ENCODE data around the gene PPP1R2.

Gene PPP1R2

DNA sequence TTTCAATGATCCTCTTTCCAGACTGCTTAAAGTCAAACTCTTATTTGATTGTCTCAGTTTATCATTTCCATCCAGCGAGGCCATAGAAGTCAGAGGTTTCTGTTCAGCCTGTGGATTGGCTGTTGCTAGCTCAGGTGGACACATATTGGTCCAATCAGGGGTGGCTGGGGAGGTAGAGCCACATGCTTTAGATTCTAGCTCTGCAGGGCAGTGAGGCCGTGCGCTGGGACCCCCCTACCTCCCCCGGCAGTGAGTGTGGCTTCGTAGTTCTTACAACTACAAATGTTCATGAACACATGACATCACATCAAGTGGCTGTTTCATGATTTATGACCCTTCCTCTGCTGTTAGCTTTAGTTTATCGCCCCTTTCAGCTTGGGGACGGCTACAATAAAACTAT is 22.6 kb upstream of the PPP1R2 start:
- DNase-seq, result no peak

DNA sequence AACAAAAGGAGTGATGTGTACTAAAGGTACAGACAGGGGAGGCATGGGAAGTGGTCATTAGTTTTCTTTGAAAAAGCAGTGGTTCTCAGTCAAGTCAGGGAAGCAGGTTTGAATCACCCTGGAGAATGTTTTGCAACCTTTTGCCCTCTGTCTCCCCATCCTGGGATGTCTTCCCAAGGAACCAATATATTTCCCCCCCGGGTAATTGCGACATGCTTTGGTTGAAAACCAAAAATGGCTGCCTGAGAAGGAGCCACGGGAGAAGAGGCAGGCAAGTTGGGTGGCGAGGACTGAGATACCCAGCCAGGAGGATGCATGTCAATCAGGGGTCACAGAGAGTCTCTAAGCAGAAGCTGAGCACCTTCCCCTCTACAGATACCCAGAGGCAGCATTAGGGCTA is 20.2 kb upstream of the PPP1R2 start:
- no peak for DNase-seq

DNA sequence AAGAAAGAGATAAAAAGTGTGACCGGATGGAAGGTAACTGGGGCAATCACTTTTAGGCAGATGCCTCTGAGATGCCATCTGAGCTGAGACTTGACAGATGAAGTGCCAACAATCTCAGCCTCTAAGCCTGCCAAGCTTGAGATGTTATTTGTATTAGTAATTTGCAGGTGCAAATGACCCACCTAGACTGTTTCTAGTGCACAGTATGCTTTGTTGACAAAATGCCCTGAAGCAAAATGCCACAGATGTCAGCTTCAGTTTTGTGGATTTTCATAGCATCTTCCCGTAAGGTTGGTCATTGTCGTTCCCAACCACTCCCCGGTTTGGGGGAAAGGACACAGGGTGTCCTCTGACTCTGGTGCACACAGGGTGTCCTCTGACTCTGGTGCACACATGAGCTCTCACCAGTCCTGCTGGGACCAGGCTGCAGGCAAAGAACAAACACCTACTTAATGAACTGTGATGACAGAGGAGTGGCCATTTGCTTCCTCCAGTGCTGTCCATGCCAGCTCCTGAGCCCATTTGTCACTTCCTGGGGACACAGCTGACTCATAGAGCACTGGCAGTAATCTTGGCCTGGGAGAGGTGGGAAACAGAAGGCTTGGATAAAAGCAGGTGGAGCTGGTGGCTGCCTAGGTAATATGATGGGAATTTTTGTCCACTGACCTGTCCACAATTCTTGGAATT is 16.7 kb upstream of the PPP1R2 start:
- DNase-seq, result no peak

DNA sequence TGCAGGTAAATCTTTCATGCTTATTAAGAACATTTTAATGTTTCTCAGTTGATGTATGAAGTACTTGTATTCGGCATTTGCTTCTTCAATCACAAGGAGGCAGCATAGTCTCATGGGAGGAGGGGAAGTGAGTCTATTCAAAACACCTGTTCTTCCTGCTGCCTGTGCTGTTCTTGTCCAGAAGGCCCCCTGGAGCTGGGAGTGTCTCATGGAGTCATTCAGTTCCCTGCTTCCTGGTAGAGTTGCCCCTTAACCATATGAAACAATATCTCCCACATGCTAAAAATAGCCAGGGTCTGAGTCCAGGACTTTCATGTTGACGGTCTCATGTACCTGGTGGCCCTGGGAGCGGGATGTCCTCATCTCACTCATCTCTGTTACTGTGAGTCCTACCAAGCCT is 15.5 kb upstream of the PPP1R2 start:
- no peak for DNase-seq

DNA sequence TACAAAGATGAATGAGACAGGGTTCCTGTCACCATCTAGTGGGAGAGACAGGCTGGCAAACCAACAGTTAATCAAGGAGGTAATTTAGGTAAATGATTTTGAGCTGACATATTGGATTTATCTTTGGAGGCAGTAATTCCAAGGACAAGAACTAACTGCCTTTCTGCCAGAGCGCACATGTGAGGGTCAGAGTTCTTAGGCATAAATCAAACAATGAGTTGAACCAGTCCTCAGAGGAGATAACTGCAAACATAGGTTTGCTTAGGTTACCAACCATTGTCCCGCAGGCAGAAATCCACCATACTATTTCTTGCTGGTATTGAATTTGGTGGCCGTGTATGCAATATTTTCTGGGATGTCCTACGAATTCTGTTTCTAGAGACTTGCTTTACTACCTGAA is 14.2 kb upstream of the PPP1R2 start:
- no peak for DNase-seq

DNA sequence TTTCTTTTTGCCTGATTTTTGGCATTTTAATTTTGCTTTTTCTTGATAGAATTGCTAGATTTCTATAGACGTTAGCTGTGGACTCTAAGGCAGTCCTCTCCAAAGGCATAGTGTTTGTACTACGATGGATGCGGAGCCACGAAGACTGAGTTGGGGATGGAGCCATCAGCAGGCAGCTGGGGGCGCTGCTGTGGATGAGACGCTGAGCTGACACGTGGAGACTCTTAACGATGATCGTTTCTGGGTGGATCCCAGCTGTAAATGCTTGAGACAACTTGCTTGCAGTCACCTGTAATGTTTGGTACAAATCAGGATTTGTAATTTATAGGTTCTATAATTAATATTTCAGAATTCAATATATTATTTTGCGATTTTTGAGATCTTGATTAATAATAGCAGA is 13.3 kb upstream of the PPP1R2 start:
- DNase-seq, result no peak

DNA sequence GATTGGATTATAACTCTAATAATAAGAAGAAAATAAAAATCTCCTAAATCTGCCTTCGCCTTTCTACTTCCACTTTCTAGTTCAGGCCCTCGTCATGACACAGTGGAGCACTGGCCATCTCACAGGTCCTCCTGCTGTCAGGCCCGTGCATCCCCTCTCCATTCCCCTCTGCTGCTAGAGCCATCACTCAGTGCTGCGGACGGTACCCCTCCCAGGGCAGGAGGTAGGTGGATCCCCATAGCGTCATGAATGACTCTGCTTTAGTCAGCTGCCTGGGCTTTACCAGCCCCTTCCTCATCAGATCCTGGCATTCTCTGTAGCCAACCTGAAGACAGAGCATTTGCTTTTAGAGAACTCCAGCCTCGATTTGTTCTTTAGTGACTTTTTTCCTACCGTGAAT is 12.0 kb upstream of the PPP1R2 start:
- no peak for DNase-seq

DNA sequence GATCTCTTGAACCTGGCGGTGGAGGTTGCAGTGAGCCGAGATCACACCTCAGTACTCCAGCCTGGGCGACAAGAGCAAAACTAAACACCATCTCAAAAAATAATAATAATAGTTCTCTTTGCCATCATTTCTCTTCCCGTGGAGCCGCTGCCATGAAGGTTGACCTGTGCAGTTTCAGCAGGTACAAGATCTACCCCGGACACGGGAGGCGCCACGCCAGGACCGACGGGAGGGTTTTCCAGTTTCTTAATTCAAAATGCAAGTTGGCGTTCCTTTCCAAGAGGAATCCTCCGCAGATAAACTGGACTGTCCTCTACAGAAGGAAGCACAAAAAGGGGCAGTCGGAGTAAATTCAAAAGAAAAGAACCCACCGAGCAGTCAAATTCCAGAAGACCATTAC is 11.3 kb upstream of the PPP1R2 start:
- DNase-seq, result no peak

DNA sequence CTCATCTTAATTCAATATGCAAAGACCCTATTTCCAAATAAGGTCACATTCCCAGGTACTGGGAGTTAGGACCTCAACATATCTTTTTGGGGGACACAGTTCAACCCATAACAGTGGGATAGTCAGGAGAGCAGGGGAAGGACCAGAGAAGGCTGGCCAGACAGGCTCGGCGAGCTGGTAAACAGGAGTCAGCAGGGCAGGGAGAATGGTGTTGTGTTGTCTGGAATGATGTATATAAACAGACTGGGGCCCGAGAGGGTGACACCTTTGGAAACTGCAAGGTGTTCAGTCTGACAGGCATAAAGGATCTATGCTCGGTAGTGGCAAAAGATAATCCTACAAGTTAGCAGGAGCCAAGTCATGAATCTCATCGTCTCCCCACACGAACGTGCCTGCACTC is 10.1 kb upstream of the PPP1R2 start:
- no peak for DNase-seq

DNA sequence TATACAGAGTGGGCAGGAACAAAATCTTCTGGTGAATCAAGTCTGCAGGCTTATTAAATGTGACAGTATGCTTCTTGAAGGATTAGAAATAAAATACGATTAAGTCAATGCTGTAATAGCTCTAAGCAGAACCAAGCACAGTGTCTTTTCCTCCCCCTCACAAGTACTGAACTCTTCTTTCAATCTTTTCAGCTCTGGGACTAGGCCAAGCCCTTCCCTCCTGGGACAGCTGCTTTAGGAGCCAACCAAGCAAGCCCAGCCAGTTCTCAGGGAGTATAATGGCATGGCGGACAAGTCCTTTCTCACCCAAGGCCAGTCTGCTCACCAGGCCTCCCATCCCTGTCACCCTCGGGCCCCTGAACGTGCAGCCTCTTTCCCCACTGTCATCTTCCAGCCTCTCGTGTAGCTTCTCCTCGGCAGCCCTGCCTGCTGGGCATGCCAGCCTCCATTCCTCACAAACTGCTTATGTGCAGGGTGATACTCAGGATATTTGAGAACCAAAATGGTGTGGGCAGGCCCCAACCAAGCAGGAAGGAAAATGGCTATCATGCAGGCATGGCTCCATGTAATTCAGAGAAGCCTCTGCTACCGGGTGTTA is 8.4 kb upstream of the PPP1R2 start:
- DNase-seq, result no peak

DNA sequence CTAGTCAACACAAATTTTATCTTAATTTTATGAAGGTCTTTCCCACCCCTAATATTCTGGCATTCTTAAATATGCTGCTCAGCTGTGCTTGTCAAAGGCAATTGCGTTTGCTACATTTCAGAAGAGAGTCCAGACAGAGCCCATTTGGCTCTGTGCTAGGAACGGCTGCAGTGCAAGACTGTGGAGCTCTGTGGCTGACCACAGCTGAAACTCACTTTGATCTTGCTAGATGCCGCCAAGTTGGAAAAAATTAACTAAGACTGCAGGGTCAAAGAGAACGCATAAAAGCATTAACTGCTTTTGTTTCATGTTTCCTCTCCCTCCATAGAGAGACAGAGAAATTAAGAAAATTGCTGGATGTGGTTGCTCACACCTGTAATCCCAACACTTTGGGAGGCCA is 7.6 kb upstream of the PPP1R2 start:
- no peak for DNase-seq

DNA sequence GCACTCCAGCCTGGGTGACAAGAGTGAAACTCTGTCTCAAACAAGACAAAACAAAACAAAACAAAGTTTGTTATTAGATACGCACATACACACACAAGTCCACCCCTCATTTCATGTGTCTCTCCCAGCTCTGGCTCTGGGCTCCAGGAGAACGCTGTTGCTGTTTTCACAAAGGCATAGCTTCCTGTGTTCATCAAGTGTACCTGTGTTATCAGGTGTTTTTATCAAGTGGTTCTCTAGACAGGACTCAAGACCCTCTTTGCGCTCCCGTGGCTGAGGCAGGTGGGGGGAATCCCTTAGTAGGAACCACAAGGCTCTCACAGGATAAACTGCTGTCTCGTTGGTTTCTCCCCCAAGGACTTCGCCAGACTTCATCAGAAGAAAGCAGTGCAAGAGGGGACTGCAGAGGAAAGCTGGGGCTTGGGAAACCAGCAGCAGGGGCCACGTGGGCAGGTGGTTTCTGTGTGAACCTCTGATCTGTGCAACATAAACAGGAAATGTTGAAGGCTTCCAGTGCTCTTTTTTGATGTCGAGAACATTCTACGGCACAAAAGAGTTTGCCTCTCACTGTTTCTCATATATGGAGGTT is 6.9 kb upstream of the PPP1R2 start:
- no peak for DNase-seq

DNA sequence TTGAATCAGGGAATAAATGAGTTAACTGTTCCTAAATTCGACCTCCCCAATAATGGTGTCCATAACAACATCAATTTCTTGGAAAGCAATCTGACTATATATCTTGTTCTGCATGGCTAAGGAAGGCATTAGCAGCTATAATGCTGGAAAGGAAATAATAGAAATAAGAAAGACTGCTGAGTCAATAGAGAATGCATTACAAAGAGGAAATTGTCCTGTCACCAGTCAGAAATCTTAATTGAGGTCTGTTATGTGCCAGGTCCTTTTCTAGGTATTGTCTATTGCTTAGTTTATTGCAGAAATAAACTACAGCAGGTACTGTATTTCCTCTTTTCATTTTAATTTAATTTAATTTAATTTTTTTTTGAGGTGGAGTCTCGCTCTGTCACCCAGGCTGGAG is 5.9 kb upstream of the PPP1R2 start:
- no peak for DNase-seq

DNA sequence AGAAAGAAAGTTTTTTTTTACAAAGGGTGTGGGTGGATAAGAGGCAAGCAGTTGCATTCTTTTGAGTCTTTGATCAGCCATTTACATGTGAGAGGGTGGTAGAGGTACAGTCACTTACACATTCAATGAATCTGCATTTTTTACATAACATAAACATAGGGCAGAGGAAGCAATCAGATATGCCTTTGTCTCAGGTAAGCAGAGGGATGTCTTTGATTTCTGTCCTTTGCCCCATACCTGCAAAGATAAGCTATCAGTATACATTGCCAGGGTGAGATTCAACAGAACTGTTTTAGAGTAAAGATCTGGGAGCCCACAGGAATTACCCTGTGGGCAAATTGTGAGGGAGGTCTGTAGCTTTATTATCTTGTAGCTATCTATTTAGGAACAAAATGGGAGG is 5.4 kb upstream of the PPP1R2 start:
- no peak for DNase-seq

DNA sequence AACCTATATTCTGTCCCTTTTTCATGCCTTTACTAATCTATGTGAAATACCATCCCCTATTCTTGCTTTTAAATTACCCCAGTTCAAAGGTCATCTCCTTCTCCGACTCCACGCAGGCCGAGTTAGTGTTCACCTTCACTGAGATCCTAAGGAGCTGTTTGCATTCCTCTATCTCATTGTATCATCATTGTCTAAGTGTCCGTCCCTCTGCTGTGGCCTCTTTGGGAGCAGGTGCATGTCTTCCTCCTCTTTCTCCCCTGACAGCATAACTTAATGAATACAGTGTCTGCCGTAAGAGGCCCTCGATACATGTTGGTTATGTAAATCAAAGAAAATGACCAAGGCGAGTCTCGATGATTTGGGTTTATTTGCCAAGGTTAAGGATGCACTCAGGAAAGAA is 4.9 kb upstream of the PPP1R2 start:
- DNase-seq, result no peak

DNA sequence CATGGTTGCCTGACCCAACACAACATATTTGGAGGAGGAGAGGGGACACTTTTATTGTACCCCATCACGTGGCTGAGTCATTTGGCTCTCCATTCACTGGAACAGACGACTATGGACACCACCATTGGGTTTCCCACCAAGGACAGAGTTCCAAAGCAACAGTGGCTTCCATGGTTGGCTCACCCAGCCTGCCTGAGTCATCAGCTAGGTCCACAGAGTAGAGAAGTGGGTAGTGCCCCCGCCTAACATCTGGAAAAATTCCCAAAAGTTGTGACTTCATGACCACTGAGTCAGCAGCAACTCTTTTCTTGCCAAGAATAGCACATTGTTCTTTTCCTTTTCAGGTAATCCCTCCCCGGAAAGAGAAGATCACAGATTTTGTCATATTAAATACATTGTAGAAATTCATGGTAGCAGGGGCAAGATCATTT is 3.0 kb upstream of the PPP1R2 start:
- DNase-seq, result no peak

DNA sequence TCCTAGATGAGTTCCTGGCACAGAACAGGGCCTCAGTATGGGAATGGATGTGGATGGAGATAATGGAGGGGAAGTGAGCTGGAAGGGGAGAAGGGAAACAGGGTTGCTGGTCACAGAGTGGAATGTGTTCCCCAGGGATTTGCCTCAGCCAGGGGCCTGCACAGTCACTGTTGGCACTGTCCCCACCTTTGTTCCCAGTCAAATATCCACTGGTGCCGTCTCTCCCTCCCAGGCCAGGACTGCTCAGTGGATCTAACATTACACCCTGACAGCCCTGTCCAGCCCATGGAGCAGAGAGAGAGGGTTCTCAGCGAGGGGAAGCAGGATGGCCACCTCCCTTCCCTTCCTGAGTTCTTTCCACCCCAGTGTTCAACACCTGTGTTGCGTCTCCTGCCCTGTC is 1.5 kb upstream of the PPP1R2 start:
- no peak for DNase-seq

DNA sequence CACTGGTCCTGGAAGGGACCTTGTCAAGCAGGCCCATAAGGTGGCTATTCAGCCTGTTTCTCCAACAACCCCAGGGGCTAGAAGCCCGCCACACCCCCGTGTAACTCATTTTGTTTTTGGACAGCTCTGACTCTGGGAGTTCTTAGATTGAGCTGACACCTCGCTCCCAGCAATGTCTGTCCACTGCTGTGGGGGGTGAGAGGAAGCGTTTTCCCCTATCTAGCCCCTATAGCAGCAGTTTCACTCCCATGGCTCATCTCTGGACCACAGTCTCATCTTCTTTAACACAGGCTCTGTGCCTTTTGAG is 1.1 kb upstream of the PPP1R2 start:
- DNase-seq, result no peak

DNA sequence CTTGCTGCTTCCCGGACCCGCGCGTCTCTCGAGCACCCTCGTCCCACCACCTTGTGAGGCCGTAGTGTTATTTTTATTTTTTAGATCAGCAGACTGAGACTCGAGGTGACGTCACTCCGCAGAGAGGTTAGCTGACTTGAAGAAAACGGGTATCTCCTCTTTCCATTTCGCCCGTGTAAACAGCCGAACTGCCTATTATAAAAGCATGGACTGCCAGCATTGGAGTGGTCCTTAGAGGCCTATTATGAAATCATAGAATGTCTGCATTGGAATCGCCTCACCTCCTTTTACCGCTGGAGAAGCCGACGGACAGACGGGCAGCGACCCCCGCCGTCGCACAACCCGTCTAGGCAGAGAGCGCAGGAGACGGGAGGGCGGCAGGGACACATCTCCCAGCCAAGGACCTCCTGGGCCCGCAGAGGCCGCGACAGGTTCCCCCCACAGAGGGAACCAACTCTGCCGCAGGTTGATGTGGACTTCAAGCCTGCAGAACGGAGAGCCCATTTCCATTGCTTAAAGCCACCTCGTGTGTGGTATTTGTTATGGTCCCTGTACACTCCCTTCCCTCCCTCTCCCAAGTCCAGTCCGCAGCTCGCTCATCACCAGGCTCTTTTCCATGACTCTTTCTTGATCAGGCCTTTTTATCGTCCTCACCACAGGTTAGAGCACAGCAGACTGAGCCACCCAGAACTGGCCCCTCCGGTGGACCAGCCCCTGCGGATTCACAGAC is 540 bp upstream of the PPP1R2 start:
- DNase-seq, result no peak

DNA sequence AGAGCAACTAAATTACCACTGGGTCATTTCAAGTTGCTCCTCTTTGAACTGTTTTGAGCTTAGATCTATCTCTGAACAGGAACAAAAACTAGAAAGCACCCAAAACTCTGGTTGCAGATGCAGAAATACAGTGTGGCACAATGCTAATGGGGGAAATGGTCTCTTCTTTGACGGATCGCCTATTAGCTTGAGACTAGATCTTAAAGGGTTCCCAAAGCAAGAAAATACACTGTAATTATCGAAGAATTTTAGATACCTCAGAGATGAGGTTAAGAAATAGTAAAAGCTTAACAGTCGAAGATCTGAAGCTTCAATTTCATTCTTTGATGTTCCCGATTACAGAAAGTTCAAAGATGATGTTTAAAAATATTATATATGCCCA is 818 bp downstream of the PPP1R2 start:
- DNase-seq, result no peak

DNA sequence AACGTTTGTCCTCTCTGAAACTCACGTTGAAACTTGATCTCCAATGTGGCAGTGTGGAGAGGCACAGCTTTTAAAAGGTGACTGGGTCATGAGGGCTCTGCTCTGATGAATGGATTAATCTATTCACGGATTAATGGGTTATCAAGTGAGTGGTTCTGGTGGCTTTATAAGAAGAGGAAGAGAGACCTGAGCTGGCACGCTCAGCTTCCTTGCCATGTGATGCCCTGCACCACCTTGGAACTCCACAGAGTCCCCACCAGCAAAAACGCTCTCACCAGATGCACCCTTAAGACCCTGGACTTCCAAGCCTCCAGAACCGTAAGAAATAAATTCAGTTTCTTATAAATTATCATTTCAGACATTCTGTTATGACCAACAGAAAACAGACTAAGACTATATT is 2.6 kb downstream of the PPP1R2 start:
- no peak for DNase-seq

DNA sequence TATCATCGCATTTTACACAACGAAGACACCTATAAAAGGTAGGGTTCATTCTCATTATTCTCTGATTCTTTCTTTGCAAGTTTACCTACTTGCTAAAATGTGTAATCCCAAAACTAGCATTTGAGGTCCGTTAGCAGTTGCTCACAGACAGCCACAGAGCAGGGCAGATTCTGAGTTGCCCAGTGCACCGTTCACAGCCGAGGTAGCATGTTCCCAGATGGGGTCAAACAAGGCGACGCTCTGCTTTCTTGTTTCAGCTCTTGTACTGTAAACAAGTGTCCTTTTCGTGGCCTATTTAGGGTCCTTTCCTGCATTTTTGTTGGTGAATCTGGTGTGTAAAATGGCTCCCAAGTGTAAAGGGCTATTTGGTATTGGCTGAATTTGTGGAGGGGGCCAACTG is 3.1 kb downstream of the PPP1R2 start:
- no peak for DNase-seq

DNA sequence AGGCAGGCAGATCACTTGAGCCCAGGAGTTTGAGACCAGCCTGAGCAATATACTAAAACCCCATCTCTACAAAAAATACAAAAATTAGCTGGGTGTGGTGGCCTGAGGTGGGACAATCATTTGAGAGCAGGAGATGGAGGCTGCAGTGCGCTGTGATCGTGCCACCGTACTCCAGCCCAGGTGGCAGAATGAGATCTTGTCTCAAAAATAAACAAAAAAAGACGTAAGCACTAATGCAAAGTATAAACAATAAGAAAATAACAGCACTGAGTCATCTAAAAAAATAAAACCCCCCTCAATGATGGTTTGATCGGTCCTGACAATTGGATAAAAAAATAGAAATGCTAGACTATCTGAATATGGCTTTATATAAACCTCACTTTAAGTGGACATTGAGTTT is 3.6 kb downstream of the PPP1R2 start:
- DNase-seq, result no peak

DNA sequence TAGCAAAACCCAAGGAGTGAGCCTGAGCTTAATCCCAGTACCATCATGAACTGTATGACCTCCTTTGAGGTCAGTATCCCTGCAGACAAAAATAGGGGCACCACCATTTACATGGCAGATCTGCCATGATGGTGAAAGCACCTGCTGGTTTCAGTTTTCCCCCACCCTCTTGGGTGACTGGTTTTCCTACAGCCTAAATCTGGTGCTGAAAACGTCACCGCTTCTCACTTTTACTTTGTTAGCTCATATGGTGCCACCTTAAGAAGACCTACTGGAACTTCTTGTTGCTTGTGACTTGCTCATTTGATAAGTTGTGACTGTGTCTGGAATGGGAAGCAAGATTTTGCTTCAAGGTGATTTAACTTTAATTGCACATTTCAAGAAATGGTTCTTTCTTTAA is 5.1 kb downstream of the PPP1R2 start:
- no peak for DNase-seq

DNA sequence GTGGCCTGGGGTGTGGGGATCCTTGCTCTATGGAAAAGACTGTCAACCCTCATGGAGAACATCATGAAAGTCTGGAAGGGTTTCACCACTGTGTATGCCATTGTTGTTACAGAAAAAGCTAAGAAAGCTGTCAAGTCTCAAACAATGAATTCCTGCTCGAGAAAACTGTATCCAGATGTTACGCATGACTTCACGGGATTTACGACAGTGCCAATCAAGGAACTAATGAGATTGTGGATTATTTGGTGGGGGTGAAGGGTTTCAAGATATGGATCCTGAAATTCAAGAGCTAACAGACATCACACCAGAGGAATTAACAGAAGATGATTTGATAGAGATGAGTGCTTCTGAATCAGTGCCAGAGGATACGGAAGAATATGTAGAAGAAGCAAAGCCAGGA is 7.8 kb downstream of the PPP1R2 start:
- no peak for DNase-seq
